Measurements from ENCODE around the gene DNAH3. TPM values are rescaled to one million over a fixed set of nuclear protein-coding genes. Genes with fewer than 3 reads are reported as not detected.

Gene DNAH3
- total and polyA plus RNA-seq, 2 of the 8 experiments (the other 6 are each of a cell fraction or from before 2014, with no cell fraction given) = 0.57 to 0.71 TPM

- Histone ChIP-seq H2AFZ (ENCODE audit: low read length) (no peak overlapping the region), H4K8ac (ENCODE audit: extremely low read depth, insufficient read depth, low read length) (no peak overlapping the region), H3K9me3 (ENCODE audit: insufficient read depth in 2 of 2, low read depth in 1 of 2, low read length in 1 of 2) (no peaks in the 10 kb centered on the region), H3K27me3 (replicated peaks in 1 of 4; ENCODE audit: control insufficient read depth in 3 of 4, extremely low read depth in 1 of 4, insufficient read depth in 3 of 4, low read length in 3 of 4) (no peaks in the 10 kb centered on the region), H3K4me1 (replicated peaks in 1 of 4; ENCODE audit: control insufficient read depth in 3 of 4, insufficient read depth in 4 of 4, low read length in 3 of 4) (no peaks in the 10 kb centered on the region), H3K27ac (ENCODE audit: low read depth, low read length) (no peak overlapping the region), H2AK5ac (ENCODE audit: low read depth, low read length) (no peak overlapping the region), H3K18ac (ENCODE audit: extremely low read depth, low read length) (no peak overlapping the region), H3K56ac (replicated peaks; ENCODE audit: insufficient read length, low read depth, low read length) (no peak overlapping the region), H4K91ac (replicated peaks; ENCODE audit: insufficient read length, low read length) (no peak overlapping the region), H2BK15ac (ENCODE audit: low read length) (no peak overlapping the region), H3K36me3 (ENCODE audit: control insufficient read depth in 2 of 4, insufficient read depth in 4 of 4, low read length in 3 of 4) (peaks cover 10 to 75% (median 52%) of the 10 kb centered on the region in 4 experiments), H3K23me2 (ENCODE audit: low read depth, low read length) (no peaks in the 10 kb centered on the region), H3K14ac (ENCODE audit: insufficient read length) (no peak overlapping the region), H2BK12ac (ENCODE audit: low read depth, low read length) (no peak overlapping the region), H3K4me2 (ENCODE audit: insufficient read depth in 1 of 2, low read depth in 2 of 2, low read length in 2 of 2) (no peak overlapping the region), H3K4me3 (ENCODE audit: extremely low read depth in 1 of 4, insufficient read depth in 2 of 4, low read depth in 3 of 4, low read length in 4 of 4) (no peak overlapping the region), H3K79me1 (ENCODE audit: low read depth, low read length) (peaks cover 5% of the 10 kb centered on the region; the same call in 1 of the 2 replicates), H2BK20ac (ENCODE audit: low read length) (no peak overlapping the region), H3K23ac (ENCODE audit: insufficient read length) (no peak overlapping the region), H4K5ac (ENCODE audit: insufficient read length, low read depth, low read length) (no peak overlapping the region), H3K79me2 (ENCODE audit: control insufficient read depth in 1 of 2, insufficient read depth in 2 of 2, low read length in 2 of 2) (peaks cover 0 to 5% of the 10 kb centered on the region in 2 experiments; a peak in 1 of 4 replicates), H2BK120ac (replicated peaks; ENCODE audit: low read depth, low read length) (no peak overlapping the region), H3K4ac (replicated peaks; ENCODE audit: insufficient read length, low read depth, low read length) (no peak overlapping the region), H4K20me1 (replicated peaks in 1 of 2; ENCODE audit: control insufficient read depth in 1 of 2, insufficient read depth in 2 of 2, low read length in 2 of 2) (no peaks in the 10 kb centered on the region), H3K9ac (replicated peaks in 1 of 4; ENCODE audit: extremely low read depth in 1 of 4, low read depth in 3 of 4, low read length in 3 of 4) (no peak overlapping the region), H2BK5ac (ENCODE audit: low read depth, low read length) (no peak overlapping the region)
- CTCF ChIA-PET (ENCODE audit: partially characterized antibody) = interaction anchor here (1.2 to 1.8 kb wide), 3 partner anchors 10 to 133 kb away, joined by 3 to 5 read pairs (median 3); no protein-coding TSS in a partner anchor
- 83% methylated on average over 3 of the region's 12 CpGs; no CpG with 5 or more reads in 1 of the 2 experiments for WGBS, 2 experiments (ENCODE audit: extremely low coverage in 1 of 2, insufficient coverage in 1 of 2, insufficient read length in 1 of 2, insufficient replicate concordance in 2 of 2, low coverage in 1 of 2, low lambda C conversion rate in 2 of 2, missing lambda C conversion rate in 1 of 2)
- FAIRE-seq (no peak), DNase-seq (ENCODE audit: low read depth in 1 of 2, low spot score in 2 of 2) (no peak)
- POLR2A ChIA-PET (ENCODE audit: partially characterized antibody) = no interaction called here
- TF ChIP-seq GTF2F1 (IDR thresholded peaks at IDR 0.05; ENCODE audit: borderline replicate concordance, low read depth, low read length) = no peak
- TF ChIP-seq SP2 (IDR thresholded peaks at IDR 0.05; ENCODE audit: low read length) = no peak
- TF ChIP-seq CBX5 (IDR thresholded peaks at IDR 0.05; ENCODE audit: low read depth, low read length) = no peak
- no peak for TF ChIP-seq TEAD4 (IDR thresholded peaks at IDR 0.05; ENCODE audit: low read depth, low read length)
- TF ChIP-seq MAX (IDR thresholded peaks at IDR 0.05) = no peak
- TF ChIP-seq SIN3A (conservative IDR thresholded peaks at IDR 0.05 in 1 of 2, IDR thresholded peaks at IDR 0.05 in 1 of 2; ENCODE audit: low read depth in 1 of 2, low read length in 2 of 2) = no peak
- no peak for TF ChIP-seq POU5F1 (IDR thresholded peaks at IDR 0.05; ENCODE audit: low read depth, low read length)
- no peak for TF ChIP-seq EZH2 (IDR thresholded peaks at IDR 0.05; ENCODE audit: low read depth, low read length, severe bottlenecking)
- no peak for TF ChIP-seq RBBP5 (IDR thresholded peaks at IDR 0.05; ENCODE audit: borderline replicate concordance, low read depth, low read length)
- no peak for TF ChIP-seq KDM5A (IDR thresholded peaks at IDR 0.05; ENCODE audit: low read length)
- TF ChIP-seq EP300 (IDR thresholded peaks at IDR 0.05; ENCODE audit: borderline replicate concordance in 1 of 2, low read depth in 2 of 2, low read length in 2 of 2) = no peak
- TF ChIP-seq BACH1 (IDR thresholded peaks at IDR 0.05; ENCODE audit: low read length) = no peak
- no peak for TF ChIP-seq POLR2AphosphoS5 (IDR thresholded peaks at IDR 0.05; ENCODE audit: low read depth, low read length)
Observed at GRCh38 chr16:21167929-21168602, 17.4 kb upstream of the DNAH3 start.

Measured in H1 (cell line).